ENCODE measurements around the gene TMEM69.

TMEM69 gene

DNA sequence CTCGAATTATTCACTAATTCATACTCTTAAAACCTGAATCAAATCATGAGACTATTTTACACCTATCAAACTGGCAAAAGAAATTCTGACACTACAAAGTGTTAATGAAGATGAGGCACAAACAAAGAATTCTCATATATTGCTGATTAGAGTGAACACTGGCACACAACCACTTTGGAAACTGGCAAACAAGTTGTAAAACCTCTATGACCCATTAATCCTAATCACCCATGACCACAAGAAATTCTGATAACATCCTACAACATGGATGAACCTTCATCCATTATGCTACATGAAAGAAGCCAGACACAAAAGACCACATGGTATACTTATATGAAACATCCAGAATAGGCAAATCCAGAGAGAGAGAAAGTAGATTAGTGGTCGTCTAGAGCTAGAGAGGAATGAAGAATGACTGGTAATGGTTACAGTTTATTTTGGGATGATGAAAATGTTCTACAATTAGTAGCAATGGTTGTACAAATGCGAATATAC, 10.2 kb upstream of the TMEM69 start:
- no peak for DNase-seq (ENCODE audit: low spot score)
- in situ Hi-C loops (cut with MboI; ENCODE audit: low pct_unique_long_range_greater_than_20kb, low sequenced_read_pairs, unreplicated experiment) = no loop called here
- no peak for TF ChIP-seq CTCF (IDR thresholded peaks at IDR 0.05; ENCODE audit: extremely low read depth, insufficient read depth, missing control alignments)

DNA sequence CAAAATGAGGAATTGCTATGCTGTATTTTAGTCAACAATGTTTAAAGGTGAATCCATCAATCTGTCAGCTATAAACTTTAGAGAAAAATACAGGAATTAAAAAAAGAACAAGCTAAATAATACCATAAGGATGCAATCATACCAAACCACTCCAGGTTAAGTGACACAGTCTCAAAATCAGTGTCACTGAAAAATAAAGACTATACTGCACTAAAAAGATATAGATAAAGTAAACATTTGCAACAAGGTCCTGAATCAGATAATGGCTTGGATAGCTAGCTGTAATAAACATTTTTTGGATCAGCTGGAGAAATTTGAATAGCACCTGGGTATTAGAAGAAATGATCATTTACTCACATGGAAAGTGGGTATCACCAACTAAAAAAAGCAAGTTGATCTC, 9.5 kb upstream of the TMEM69 start:
- TF ChIP-seq CTCF (IDR thresholded peaks at IDR 0.05; ENCODE audit: extremely low read depth, insufficient read depth, missing control alignments) = no peak
- DNase-seq (ENCODE audit: low spot score) = no peak
- in situ Hi-C loops (cut with MboI; ENCODE audit: low pct_unique_long_range_greater_than_20kb, low sequenced_read_pairs, unreplicated experiment) = no loop called here

DNA sequence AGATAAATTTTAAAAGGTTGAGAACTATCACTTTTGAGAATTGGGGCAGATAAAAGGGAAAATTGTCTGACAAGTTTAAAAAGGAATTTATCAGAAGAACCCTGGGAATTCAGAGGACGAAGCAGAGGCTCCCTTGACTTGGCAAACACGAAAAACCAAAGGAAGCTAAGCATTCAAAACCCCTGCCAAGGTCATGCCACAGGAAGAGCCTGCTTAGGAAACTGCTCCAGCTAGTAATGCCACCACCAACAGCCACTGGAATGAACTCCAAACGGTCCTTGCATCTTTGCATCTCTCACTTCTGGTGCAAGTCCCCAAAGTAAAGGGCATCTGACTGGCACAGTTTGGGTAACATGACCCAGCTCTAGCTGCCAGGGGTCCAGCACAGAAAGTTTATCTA, 8.9 kb upstream of the TMEM69 start:
- no peak for TF ChIP-seq CTCF (IDR thresholded peaks at IDR 0.05; ENCODE audit: extremely low read depth, insufficient read depth, missing control alignments)
- in situ Hi-C loops (cut with MboI; ENCODE audit: low pct_unique_long_range_greater_than_20kb, low sequenced_read_pairs, unreplicated experiment) = no loop called here
- DNase-seq (ENCODE audit: low spot score) = no peak

- DNase-seq (ENCODE audit: low spot score) = no peak
- in situ Hi-C loops (cut with MboI; ENCODE audit: low pct_unique_long_range_greater_than_20kb, low sequenced_read_pairs, unreplicated experiment) = no loop called here
- no peak for TF ChIP-seq CTCF (IDR thresholded peaks at IDR 0.05; ENCODE audit: extremely low read depth, insufficient read depth, missing control alignments)
Observed at GRCh38 chr1:45682942-45683341, 5.0 kb upstream of the TMEM69 start.

GRCh38 chr1:45684402-45684801, 3.6 kb upstream of the TMEM69 start:
- no peak for DNase-seq (ENCODE audit: low spot score)
- in situ Hi-C loops (cut with MboI; ENCODE audit: low pct_unique_long_range_greater_than_20kb, low sequenced_read_pairs, unreplicated experiment) = no loop called here
- no peak for TF ChIP-seq CTCF (IDR thresholded peaks at IDR 0.05; ENCODE audit: extremely low read depth, insufficient read depth, missing control alignments)

DNA sequence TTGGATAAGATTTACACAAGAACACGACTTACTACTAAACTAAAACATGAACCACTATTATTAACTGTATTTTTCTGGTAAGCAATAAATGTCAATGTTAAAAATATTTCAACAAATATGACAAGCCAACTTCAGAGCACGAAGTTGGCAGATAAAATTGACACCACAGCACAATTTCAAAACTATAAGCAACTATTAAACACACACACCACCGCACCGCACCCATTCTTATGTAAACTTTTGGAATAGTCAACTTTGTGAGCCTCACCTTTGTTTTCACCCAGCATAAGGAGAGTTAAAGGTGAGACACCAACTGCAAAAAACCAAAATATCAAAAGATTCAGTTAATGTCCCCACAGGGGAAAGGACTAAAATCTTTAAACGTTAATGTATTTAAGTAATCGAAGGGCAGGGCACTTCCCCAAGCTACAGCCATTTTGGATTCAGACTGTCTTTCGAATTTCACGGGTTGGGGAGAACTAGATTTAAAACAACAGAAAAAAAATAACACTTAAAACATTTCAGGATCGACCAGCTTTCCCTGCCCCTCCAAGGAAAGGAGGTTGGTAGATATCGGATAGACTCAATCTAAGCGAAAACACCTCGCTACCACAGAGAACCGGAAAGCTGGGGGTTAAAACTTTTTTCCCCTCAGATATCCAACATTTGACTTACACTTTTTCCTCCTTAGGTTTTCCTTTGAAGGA, 2.5 kb upstream of the TMEM69 start:
- no peak for DNase-seq (ENCODE audit: low spot score)
- no peak for TF ChIP-seq CTCF (IDR thresholded peaks at IDR 0.05; ENCODE audit: extremely low read depth, insufficient read depth, missing control alignments)
- in situ Hi-C loops (cut with MboI; ENCODE audit: low pct_unique_long_range_greater_than_20kb, low sequenced_read_pairs, unreplicated experiment) = no loop called here
